Skeletal muscle tissue (tissue), 4 donors: ENCODE data around the gene CCDC200. TPM values are rescaled to one million over a fixed set of nuclear protein-coding genes. Genes with fewer than 3 reads are reported as not detected.
A peak's percentile ranks its signal among the peaks of the same experiment; 100 is the strongest.
"Not testable (repeated sequence)": the region's sequence is repeated elsewhere in the genome, so short reads cannot be mapped to it uniquely, and the experiment has no call there.

Source experiments
- H3K27ac ChIP-seq: one replicate; pipeline ENCODE4 v1.7.0; 2013; ENCODE audit warnings: mild to moderate bottlenecking, low read depth, low read length, inconsistent platforms
- H3K27me3 ChIP-seq, 3 donors: one replicate each; pipeline ENCODE4 v1.7.0; 2013; ENCODE audit warnings: low read length in 3 of 3; ENCODE audit not compliant: control insufficient read depth in 3 of 3, insufficient read depth in 3 of 3
- H3K36me3 ChIP-seq, 3 donors: one replicate each; pipeline ENCODE4 v1.7.0; 2013; ENCODE audit warnings: low read length in 3 of 3; ENCODE audit not compliant: control insufficient read depth in 3 of 3, insufficient read depth in 3 of 3
- H3K4me1 ChIP-seq, 3 donors: one replicate each; pipeline ENCODE4 v1.7.0; 2013; ENCODE audit warnings: low read length in 3 of 3, mild to moderate bottlenecking in 3 of 3; ENCODE audit not compliant: control insufficient read depth in 3 of 3, insufficient read depth in 3 of 3
- H3K4me3 ChIP-seq, 3 donors: one replicate each; pipeline ENCODE4 v1.7.0; 2013; ENCODE audit warnings: low read length in 3 of 3
- H3K9ac ChIP-seq, 3 donors: one replicate each; pipeline ENCODE4 v1.7.0; 2013; ENCODE audit warnings: low read length in 3 of 3, mild to moderate bottlenecking in 3 of 3, moderate library complexity in 2 of 3, low read depth in 1 of 3
- H3K9me3 ChIP-seq, 3 donors: one replicate each; pipeline ENCODE4 v1.7.0; 2013; ENCODE audit warnings: low read length in 3 of 3; ENCODE audit not compliant: control insufficient read depth in 3 of 3
- total RNA-seq: library from RNA; depleted of rRNA; stranded (reverse); fragments of >200 nt; gene quantifications from one replicate; pipeline ENCODE4 v1.2.3, GENCODE V29; 2014
- donor health status: Osteomylitis.

The CCDC200 gene
- total RNA-seq, 1 donor from 2014 or later = not detected

DNA sequence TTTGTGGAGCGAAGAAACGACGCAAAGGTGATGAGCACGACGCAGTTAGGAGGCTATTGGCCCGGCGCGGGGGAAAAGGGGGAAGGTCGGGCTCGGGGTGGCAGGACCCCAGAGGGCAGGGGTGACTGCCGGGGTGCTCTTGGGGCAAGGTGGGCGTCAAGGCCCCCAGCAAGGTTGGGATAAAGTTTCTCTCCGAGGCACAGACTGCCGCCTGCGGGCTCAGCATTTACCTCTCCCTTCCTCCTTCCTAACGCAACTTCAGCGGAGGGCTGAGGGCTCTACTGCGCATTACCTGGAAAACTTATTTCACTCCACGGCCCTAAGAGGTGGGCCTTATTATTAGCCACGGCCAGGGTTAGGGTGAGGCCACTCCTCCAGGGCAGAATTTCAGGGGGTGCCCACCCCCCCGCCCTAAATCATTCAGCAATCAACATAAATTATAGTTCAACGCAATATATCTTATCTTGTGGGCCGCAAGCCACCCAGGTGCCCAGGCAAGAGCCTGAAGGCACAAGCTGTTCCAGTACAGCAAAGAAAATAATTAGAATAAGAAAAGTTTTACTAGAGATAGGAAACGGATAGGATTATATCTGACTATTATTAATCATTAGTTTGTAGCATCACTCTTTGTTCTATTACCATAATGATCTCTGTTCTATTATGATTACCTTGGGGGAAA is 3.7 kb upstream of the CCDC200 start:
- H3K9me3 ChIP-seq, H3K36me3 ChIP-seq, H3K4me1 ChIP-seq, H3K27me3 ChIP-seq: not testable (repeated sequence)
- peak overlapping the region; percentile 75 to 81 (median 76) for H3K9ac ChIP-seq
- H3K27ac ChIP-seq = peak overlapping the region; percentile 73
- peak overlapping the region; percentile 58 to 70 (median 63) for H3K4me3 ChIP-seq

DNA sequence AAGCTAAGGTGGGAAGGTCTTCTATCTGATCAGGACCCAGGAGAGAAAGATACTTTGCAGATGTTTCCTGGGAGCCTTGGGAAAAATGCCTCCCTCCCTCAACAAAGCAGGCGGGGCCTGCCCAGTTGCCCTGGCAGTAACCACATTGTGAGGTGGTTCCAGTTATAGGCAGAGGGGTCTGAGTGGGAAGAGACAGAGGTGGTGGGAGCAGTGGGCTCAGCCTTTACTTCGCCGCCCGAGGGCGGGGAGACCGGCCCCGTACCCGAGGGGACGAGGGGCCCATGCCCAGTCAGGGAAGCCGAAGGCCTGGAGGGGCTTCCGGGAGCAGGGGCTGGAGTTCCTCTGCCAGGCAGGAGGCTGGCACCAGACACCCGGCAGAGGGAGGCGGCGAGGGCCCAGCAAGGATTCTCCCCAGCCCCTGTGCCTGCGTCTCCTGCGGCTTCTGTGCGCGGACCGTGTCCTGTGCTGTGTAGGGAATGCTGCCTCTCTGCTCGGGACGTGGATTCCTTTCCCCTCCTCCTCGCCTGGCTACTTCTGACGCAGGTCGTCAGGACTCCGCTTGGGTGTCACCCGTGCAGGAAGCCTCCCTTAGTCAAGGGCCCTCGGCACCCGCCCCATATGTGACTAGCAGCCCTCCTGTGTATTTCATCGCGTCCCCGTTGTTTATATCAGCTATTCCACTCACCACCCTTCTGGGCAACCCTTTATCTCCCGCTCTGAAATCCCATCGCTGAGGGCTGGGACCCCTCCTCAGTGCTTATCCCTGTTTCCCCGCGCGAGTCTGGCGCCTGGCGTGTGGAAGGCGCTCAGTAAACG is 3.0 kb upstream of the CCDC200 start:
- not testable (repeated sequence) for H3K9me3 ChIP-seq, H3K27me3 ChIP-seq, H3K36me3 ChIP-seq, H3K4me1 ChIP-seq
- peak overlapping the region; percentile 58 to 70 (median 63) for H3K4me3 ChIP-seq
- peak overlapping the region; percentile 75 to 81 (median 76) for H3K9ac ChIP-seq
- peak overlapping the region; percentile 73 for H3K27ac ChIP-seq

- H3K27ac ChIP-seq = no peak overlapping the region
- peaks cover 3 to 11% (median 6%) of the 10 kb centered on the region in 3 donors for H3K36me3 ChIP-seq
Measured at GRCh38 chr17:43226393-43226792, 2.0 kb downstream of the CCDC200 start.

DNA sequence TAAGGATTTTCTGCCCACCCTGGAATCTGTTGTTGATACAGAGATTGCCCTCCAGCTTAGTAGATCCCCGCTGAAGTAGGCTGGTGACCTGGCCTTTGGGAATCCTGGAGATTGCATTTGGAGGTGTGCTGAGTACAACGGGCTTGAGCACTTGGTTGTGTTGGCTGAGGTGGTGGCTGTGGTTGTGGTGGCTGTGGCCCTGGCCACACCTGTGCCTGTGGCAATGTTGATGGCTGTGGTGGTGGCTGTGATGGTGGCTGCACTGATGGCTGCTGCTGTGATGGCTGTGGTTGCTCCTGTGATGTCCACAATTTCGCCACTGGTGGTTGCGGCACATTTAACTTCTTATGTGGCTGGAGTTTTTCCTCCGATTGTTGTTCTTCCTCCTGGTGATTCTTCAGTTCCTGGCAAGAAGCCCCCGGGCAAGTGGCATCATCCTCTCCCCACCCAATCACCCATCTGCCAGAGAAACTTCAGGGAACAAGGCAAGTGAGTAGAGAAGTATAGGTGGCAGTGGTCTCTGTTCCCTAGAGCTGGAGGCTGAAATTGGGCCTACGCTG is 4.2 kb downstream of the CCDC200 start:
- H3K27ac ChIP-seq = no peak overlapping the region
- no peaks in the 10 kb centered on the region for H3K4me1 ChIP-seq
- H3K27me3 ChIP-seq = no peaks in the 10 kb centered on the region
- peaks cover 3 to 11% (median 7%) of the 10 kb centered on the region in 3 donors for H3K36me3 ChIP-seq
- no peaks in the 10 kb centered on the region for H3K9me3 ChIP-seq
- peak overlapping the region in 1 of 3 donors; percentile 40 for H3K9ac ChIP-seq
- no peak overlapping the region for H3K4me3 ChIP-seq

More at GRCh38 chr17:43226393-43226792, 2.0 kb downstream of the CCDC200 start:
- Histone ChIP-seq H3K9me3 (no peaks in the 10 kb centered on the region), H3K4me1 (no peaks in the 10 kb centered on the region), H3K4me3 (no peak overlapping the region), H3K9ac (no peak overlapping the region), H3K27me3 (no peaks in the 10 kb centered on the region)

DNA sequence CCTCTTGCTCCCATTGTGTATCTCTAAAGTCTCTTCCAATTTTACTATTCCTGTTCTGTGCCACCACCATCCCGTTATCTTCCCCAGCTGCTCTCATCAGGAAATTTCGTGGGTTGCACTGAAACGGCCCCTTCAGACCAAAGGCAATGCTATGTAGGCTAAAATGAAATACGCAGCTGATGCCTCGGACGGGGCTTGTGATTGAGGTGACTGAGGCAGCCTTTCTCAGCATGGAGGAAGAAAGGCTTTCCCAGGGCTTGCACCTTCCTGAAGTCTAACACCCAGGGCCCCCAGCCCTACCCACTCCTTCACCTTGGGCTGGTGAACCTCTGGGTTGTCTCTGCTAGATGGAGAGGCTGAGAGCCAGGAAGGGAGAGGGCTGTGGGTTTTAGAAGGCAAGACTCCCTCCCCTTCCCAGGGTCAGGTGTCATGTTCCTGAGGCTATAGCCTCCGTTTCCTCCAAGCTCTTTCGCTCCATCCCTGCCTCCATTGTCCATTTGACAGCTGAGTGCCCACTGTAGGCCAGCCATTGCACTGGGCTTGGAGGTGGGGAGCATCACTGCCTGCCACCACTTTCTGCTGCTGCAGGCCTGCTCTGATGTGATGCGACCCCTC is 7.8 kb downstream of the CCDC200 start:
- no peaks in the 10 kb centered on the region for H3K27me3 ChIP-seq
- H3K36me3 ChIP-seq = peaks cover 19 to 30% (median 24%) of the 10 kb centered on the region in 3 donors
- H3K9ac ChIP-seq = no peak overlapping the region
- no peak overlapping the region for H3K27ac ChIP-seq
- H3K9me3 ChIP-seq = no peaks in the 10 kb centered on the region
- H3K4me1 ChIP-seq = no peaks in the 10 kb centered on the region
- H3K4me3 ChIP-seq = no peak overlapping the region

GRCh38 chr17:43219746-43220380 is 8.6 kb downstream of the CCDC200 start:
- H3K9ac ChIP-seq = no peak overlapping the region
- no peaks in the 10 kb centered on the region for H3K9me3 ChIP-seq
- H3K27me3 ChIP-seq = no peaks in the 10 kb centered on the region
- no peaks in the 10 kb centered on the region for H3K4me1 ChIP-seq
- peaks cover 22 to 31% (median 29%) of the 10 kb centered on the region in 3 donors for H3K36me3 ChIP-seq
- no peak overlapping the region for H3K27ac ChIP-seq
- H3K4me3 ChIP-seq = no peak overlapping the region

DNA sequence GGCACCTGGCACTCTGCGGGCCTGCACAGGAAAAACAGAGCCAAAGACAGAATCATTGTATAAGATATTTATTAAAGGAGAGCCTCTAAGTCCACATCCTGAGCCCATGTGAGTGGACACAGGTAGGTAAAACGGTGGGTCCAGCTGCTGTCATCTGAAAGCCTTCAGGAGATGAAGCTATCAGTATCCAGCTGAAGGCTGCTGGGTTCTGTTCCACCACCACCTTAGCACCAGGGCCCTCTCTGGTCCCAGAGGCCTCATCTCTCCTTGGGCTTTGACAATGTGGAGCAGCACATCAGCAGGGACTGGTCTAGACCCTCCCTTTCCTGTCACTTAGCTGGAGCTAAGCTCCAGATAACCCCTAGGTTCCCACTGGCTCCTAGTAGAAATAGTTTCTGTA is 9.4 kb downstream of the CCDC200 start:
- H3K4me3 ChIP-seq = no peak overlapping the region
- H3K4me1 ChIP-seq = no peaks in the 10 kb centered on the region
- no peak overlapping the region for H3K27ac ChIP-seq
- H3K9ac ChIP-seq = no peak overlapping the region
- H3K9me3 ChIP-seq = no peaks in the 10 kb centered on the region
- H3K27me3 ChIP-seq = no peaks in the 10 kb centered on the region
- peaks cover 24 to 32% (median 25%) of the 10 kb centered on the region in 3 donors for H3K36me3 ChIP-seq

DNA sequence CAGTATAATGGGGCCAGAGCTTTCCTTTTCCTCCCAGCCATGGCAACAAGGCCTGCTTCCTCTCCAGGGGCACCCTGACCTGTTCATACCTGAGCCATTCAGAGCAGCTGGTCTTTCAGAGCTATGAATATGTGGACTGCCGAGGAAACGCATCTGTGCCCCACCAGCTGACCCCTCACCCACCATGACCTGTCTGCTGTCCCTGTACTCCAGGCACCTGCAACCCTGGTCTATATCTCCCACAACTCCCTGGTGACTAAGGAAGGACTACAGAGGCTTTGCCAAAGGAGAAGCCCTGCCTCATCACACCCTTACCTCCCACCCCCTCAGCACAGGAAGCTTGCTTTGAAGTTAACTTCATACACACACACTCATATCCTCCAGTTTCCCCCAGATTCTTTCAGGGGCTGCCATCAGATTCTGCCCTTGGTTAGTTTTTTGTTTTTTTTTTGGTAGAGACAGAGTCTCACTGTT is 10.8 kb downstream of the CCDC200 start:
- peaks cover 24 to 29% (median 29%) of the 10 kb centered on the region in 3 donors for H3K36me3 ChIP-seq
- H3K4me3 ChIP-seq = no peak overlapping the region
- H3K27me3 ChIP-seq = no peaks in the 10 kb centered on the region
- H3K27ac ChIP-seq = no peak overlapping the region
- no peaks in the 10 kb centered on the region for H3K9me3 ChIP-seq
- H3K9ac ChIP-seq = no peak overlapping the region
- no peaks in the 10 kb centered on the region for H3K4me1 ChIP-seq

- peaks cover 0 to 3% (median 0%) of the 10 kb centered on the region in 3 donors for H3K4me1 ChIP-seq
- no peaks in the 10 kb centered on the region for H3K9me3 ChIP-seq
- H3K4me3 ChIP-seq = no peak overlapping the region
- H3K27me3 ChIP-seq = no peaks in the 10 kb centered on the region
- peaks cover 24 to 29% (median 29%) of the 10 kb centered on the region in 3 donors for H3K36me3 ChIP-seq
- no peak overlapping the region for H3K27ac ChIP-seq
- no peak overlapping the region for H3K9ac ChIP-seq
Measured at GRCh38 chr17:43216762-43217613, 11.4 kb downstream of the CCDC200 start.
